NCI-H2171 treated with DMSO at 0.1 percent for 48 hours (cell line): Measurements from ENCODE around the gene CFAP68.
A peak's percentile ranks its signal among the peaks of the same experiment; 100 is the strongest.

Experiments
- DNase-seq: peaks from one replicate; lab custom pipeline; 2025; lab: John Stamatoyannopoulos, UW

Gene CFAP68, protein sequence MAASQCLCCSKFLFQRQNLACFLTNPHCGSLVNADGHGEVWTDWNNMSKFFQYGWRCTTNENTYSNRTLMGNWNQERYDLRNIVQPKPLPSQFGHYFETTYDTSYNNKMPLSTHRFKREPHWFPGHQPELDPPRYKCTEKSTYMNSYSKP

DNA sequence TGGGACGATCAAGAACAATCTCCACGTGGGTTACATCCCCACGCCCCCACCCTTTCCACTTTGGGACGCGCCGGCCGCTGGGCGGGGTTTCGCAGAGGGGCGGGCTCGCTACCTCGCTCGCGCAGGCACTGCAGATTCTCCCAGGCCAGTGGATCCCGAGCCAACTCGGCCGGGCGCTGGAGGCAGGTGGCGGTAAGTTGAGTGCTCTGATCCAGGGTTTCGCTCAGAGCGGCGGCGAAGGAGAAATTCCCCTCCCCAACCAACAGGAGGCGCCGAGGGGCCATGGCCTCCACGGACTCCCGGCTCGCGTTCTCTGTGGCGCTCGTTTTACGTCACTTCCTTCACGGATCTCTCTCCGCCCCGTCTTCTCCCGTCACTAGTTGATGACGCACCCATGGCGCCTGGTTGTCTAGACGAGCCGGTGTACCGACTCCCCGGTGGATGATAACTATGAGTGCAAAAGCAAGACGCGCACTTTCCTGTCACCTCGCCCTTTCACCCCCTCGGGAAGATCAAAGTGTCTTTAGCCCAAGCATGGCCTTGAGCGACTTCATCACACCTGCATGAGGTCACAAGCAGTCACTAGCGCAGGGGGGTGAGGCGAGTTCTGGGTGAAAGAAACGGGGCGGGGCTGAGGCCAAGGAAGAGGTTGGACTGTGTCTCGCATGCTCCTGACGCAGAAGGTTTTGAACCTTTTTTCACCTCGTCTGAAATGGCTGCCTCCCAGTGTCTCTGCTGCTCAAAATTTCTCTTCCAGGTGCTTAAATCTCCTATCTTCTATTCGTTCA is at the start of gene CFAP68, which contains the start of gene FDXACB1:
TSS of gene CFAP68 (plus strand) at position 693 of the 788 bp plus-strand sequence. CDS start at position 713, 20 bp downstream.
TSS of gene FDXACB1 (minus strand) at position 317 of the 788 bp plus-strand sequence. CDS start at position 284, 33 bp downstream.
- DNase-seq, result peak; percentile 99

DNA sequence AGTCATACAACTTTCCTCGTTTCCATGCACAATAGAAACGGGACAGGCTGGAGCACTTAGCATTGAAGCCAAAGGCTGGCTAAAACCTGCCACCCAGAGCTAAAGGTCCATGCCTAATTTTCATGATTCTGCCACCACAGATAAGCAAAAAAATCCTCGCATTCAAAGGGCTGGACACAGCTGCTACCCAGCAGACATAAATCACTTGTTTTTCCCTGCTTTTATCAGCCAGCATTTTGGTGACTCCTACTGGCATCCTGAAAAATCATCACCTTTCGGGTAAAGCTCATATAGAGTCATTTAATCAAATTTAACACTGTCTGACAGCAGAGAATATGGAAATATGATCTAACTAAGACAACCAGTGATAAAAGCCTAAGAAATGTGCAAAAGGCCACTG is 45.8 kb upstream of the CFAP68 start:
- DNase-seq, result peak; percentile 49

DNA sequence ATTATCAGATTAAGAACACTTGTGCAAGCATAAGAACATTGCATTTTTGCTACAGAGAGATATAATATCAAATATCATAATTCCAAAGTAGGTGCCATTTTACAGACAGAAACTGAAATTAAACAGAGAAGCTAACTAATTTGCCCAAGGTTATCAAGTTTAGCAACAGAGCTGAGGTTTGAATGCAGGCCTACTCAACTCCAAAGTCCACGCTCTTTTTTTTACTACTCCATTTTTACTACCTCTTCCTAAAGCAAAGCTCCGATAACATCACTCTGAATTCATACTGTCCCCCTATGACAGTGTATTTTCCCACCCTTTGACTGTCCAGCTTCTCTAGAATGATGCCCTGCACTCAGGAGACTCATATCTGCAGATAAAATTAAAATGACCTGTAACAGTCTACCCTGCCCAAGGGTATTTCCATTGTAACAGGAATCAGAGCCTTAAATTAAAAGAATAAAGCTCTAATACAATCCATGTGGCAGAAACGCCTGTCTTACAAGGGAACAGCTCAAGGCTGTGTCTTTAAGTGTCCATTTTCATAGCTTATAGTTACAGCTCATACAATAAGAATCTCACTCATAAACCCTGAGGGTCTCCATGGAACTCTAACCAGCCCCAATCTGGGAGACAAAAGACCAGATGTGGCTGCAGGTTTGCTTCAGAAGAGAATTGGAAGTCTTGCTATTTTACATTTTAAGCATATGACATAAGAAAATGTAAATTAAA is 44.7 kb upstream of the CFAP68 start:
- DNase-seq, result no peak

DNA sequence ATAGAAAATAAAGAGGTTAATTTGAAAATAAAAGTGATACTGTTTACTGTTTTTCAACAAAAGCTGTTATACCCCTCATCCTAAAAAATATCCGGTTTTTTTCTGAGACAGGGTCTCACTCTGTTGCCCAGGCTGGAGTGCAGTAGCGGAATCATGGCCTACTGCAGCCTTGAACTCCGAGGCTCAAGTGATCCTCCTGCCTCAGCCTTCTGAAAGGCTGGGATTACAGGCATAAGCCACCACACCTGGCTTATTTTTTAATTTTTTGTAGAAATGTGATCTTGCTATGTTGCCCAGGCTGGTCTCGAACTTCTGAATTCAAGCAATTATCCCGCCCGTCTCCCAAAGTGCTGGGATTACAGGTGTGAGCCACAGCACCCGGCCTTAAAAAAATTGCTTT is 43.7 kb upstream of the CFAP68 start:
- DNase-seq, result no peak

DNA sequence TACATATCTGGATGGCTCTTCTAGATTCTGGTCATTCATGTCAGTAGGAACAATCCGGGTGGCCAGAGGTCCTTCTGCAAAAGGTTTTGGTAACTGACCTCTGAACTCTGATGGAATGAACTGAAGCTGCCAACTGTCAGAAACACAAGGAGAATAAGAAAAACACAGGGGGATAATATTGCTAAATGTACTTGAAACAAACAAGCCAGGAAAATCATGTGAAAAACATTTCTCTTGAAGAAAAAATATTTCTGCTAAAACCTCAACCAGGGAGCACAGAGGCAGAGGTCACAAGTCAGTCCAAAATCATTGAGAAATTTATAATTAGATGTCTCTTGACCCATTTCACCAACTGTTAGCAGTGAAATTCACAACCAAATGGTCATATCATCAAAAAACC is 43.2 kb upstream of the CFAP68 start:
- DNase-seq, result no peak

DNA sequence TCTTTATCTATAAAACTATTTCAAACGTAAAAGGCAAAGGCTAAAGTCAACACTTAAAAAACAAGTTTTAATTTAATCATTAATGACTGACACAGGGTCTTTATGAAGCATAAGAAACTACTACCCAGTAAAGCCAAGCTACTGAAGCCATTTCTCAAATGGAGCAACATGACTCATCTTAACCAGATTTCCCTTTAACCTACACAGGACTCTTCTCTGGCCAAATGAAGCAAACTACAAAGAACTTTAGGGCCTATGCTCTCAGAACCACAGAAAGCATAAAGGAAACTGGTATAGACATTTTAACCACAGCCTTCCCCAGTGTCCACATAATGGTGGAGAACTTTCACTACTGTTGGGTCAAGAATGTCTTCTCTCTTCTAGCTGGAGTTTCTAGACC is 42.6 kb upstream of the CFAP68 start:
- no peak for DNase-seq

DNA sequence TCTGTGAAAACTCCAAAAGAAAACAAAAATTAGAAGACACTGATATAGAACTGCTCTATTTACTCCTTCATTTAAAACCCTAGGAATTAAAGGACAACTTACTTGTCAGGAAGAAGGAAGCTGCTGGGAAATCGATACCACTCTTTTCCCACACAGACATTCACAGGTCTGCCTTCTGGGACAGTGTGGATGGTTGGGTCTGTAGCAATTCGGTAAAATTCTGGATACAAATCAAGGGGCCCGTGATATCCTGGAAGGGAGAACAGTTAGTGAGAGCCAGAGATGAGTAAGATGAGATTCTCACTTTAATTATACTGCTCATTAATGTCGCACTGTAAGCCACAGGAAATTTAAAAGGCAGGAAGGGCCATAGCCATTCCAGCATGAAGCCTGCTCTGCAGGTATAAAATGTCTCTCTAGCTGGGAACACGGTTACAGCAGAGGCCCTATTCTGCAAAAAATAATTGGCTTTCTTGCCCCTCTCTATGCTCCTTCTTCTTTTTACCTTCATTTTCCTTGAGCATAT is 41.9 kb upstream of the CFAP68 start:
- DNase-seq, result no peak

DNA sequence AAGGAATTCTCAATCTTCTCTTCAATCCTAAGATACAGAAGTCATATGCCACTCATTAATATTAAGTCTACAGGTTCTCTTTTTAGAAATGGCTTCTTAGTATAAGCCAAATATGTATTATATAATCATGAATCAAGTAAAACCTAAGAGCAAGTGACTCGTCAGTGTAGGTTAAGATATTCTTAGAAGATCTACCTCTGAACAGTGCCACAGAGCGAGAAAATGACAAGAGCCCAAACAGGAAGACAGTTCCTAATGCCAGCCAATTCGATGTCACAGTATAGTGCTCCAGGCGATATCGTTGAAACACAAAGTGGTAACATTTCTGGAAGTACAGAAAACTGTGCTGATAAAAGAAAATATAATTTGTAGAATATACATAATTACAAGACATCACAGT is 41.3 kb upstream of the CFAP68 start:
- DNase-seq, result no peak

DNA sequence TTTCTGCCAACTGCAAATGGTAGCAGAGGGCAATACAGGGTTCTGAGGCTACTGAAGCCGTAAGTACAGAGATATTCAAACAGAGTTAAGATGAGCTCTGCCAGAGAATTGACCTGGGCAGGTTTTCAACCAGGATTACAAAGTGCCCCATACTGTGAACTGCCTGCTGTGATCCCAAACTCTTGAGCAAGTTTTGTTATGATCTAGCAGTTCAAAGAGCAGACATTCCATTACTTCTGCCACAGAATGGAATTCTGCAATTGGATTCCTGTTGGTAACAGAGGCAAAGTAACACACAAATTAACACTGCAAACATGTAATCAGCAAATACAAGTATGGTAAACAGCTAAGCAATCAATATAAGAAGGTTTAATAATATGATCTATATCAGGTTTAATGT is 39.2 kb upstream of the CFAP68 start:
- DNase-seq, result no peak

DNA sequence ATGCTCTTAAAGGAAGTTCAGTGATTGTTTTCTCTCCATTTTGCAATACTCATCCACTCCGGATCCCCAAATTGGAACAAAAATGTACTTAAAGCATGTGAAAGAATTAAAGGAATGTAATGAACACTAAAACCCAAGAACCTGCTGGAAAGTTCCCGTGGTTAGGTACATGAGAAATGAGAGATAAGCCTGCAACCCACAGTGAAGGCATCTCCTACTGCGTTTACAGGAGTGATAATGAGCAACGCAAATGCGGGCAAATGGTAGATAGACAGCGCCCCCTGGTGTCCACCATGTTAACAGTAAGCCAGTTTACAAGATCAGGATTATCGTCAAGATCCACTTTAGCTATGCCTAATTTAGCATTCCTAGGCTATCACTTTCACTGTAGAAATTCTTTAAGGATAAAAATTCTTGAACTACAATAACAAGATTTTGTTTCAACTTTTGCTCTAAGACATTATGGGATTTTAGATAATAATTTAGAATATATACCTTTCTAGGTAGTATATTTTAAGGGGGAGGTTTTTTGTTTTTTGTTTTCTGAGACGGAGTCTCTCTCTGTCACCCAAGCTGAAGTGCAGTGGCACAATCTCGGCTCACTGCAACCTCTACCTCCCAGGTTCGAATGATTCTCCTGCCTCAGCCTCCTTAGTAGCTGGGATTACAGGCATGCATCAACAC is 37.8 kb upstream of the CFAP68 start:
- peak; percentile 83 for DNase-seq

DNA sequence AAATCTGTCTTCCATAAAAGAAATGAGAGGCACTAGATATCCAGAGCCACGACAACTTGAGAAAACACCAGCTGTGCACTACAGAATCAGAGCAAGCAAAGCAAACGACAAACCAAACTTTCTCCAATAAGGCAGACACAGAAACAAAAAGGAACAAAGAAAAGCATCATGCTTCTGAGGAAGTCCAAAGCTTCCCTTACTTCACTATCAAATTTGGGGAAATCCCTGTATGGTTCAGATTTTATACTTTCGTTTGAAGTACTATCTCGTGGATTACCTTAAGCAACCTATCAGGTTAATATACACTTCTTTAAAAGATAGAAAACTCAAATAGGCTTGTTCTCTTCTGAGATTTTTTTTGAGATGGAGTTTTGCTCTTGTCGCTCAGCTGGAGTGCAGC is 35.7 kb upstream of the CFAP68 start:
- no peak for DNase-seq

DNA sequence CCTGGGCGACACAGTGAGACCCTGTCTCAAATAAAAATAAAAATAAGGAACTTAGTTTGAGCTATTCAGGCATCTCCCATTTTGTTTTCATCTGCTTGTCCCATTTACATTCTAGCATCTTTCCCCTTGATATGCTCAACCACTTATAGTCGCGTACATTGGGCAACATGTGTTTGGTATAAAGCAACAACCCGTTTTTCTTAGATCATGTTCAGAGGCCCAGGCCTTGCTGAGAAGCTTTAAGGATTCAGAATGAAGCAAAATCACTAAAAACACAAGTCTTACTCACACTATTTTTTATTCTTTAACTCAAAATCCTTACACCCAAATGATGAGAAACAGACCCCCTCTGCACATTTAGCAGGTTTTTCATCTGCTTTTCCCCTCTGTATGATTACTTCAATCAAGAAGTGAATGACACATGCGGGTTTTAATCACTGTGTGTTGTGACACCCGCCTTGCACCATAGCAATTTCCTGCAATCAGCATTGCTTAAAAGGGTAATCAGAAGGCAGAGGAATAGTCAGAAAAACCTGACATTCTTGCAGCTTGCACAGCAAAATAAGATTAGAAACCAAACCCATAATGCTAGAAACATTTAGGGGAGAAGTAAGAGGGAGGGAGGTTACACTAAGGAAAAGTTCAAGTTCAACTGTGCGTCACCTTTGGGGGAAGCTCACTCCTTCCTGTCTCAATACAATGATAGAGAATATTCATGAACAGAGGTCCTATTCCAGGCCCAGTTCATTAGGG is 33.9 kb upstream of the CFAP68 start:
- DNase-seq, result no peak

DNA sequence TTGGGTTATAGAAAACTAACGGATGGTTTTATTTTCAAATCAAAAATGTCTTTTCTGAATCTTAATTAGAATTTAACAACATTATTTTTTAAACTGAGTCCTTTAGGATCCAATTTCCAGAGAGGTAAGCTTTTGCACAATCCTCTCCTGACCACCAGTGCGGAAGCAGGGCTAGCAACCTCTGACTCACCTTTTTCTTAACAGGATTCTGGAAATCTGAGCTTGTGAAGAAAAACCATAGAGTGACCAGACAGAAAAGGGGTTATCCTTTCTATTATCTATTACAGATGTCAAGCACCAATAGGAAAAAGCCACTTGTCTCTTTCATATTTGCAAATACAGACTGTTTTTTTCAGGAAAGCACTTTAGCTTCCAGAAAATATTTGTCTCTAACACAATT is 33.3 kb upstream of the CFAP68 start:
- no peak for DNase-seq

DNA sequence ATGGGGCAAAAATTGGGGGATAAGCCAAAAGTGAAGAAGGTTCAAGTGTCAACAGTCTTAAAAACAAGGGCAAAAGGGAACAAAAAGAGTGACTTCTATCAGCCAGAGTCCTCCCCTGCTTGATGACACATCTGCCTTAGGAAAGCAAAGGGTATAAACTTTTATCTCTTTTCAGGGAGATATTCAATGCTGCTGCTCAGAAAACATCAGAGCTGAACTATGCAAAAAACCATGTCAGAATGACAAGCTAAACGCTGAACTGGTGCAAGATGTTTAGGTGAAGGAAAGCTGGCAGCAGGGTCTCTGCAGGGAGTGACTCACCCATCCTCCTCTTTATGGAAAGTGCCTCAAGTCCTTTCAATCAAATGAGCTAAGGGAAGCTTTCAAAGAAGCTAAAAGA is 32.7 kb upstream of the CFAP68 start:
- no peak for DNase-seq

DNA sequence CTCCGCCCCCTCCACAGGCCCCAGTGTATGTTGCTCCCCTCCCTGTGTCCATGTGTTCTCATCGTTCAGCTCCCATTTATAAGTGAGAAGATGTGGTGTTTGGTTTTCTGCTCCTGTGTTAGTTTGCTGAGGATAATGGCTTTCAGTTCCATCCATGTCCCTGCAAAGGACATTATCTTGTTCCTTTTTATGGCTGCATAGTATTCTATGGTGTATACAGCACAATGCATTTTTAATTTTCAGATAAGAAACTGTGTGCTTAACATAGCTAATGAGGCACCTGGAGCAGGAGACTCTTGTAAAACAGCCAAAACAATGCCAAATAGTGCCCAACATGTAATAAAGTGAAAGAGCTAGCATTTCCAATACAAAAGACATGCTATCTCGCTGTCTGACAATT is 29.7 kb upstream of the CFAP68 start:
- no peak for DNase-seq

DNA sequence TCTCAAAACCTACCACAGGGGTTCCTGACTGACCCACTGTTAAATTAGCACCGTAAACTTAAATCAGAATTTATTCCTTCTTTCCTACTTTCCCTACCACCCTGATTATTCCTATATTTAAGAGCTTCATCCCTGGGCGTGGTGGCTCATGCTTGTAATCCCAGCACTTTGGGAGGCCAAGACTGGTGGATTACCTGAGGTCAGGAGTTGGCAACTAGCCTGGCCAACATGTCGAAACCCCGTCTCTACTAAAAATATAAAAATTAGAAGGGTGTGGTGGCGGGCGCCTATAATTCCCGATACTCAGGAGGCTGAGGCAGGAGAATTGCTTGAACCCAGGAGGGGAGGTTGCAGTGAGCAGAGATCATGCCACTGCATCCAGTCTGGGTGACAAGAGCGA is 28.3 kb upstream of the CFAP68 start:
- DNase-seq, result no peak

DNA sequence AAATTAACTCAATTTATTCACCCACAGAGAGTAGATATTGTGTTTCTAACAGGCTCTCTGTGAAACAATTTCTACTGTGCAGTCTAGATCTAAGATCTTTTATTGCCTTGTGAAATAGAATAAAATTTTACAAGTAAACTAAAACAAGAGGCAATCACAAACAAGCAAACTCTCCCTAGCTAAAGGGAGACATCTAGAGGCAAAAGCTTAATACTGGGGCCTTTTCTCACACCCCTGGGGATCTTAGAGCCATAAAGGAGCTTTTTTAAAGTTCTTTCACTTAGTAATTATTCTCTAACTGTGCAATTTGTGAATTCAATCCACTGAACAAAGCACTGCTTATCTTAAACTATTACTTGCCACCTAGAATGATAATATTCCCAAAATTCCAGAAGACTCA is 27.7 kb upstream of the CFAP68 start:
- peak; percentile 23 for DNase-seq

DNA sequence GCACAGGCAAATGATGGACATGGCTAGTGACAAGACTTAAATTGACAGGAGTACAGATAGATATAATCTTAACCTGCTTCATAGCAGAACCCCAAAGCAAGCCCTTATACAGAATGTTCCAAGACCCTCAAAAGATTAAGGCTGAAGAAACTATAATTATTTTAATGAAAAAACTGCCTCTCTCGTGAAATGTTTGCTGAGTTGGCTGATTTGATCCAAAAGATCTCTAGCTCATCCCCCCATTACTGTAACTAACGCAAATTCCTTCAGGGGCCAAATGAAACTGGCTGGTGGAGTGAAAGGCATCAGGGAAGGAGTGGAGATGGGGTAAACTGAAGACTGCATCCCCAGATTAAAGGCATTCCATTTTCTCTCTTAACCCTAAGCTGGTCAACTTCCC is 27.2 kb upstream of the CFAP68 start:
- no peak for DNase-seq

DNA sequence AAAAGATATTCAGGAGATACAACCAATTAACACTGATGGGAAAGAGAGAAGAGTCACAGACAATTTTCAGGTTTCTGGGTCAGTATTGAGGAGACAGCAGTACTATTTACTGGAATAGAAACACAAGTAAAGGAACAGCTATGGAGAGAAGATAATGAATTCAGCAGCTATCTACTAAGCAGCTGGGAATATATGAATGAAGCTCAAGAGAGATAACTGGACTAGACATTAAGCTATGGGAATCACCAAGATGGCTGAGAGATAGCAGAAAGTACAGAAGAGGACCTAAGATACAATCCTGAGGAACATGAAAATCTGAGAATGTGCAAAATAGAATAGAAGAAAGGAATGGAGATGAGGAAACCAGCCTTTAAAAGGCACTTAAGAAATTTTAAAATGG is 23.8 kb upstream of the CFAP68 start:
- no peak for DNase-seq

DNA sequence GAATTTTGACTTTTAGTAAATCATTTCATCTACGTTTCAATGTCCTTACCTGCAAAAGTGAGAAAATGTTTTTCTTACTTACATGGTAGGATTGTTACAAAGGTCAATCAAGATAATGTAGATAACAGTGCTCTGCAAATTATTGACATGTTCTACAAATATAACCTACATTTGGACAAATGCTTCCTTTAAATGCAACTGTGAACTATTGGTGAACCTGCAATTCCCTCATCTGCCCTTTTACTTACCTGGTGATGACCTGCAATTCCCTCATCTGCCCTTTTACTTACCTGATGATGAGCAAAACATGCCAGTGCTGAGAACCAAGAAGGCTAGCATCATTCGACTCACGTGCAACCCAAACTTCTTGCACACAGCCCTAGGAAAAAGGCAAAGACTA is 19.1 kb upstream of the CFAP68 start:
- DNase-seq, result no peak

DNA sequence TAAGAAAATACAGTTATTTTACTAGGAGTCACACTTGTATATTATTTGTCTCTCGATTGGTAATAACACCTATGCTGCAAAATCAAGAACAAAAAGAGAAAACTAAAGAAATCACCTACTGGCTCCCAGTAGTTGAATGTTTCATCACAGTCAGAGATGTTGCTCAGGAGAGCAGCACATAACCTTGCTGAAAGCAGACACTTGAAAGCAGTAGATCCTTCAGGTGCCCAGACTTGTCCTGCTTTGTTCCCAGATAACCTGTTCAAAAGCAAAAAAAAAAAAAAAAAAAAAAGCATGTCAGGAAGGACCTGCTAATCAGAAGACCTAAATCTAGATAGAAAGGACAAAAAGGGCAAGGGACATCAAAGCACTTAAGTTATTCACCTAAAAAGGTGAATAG is 9.2 kb upstream of the CFAP68 start:
- DNase-seq, result peak; percentile 26

DNA sequence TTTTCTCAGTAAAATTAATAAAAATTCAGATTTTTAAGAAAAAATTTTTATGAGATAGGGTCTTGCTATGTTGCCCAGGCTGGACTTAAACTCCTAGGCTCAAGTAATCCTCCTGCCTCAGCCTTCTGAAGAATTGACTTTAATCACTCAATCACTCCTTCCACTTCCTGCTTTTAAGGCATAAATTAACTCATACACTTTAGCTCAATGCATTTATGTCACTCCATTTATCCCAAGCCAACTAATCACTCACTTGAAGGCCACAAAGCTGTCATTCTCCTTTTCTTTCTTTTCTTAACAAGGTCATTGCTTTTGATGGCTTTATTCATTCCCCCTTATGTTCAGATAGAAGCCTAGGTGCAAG is 8.8 kb upstream of the CFAP68 start:
- DNase-seq, result no peak
